HG02970 (cell line): ENCODE data around the gene H2AZ1.

ENCODE experiments used
- ATAC-seq: cut with Tn5 transposase; IDR thresholded peaks from one replicate; pipeline ENCODE4 v1.9.1; 2021; ENCODE audit warnings: mild to moderate bottlenecking, moderate library complexity, moderate number of reproducible peaks; ENCODE audit not compliant: unreplicated experiment, low FRiP score

Gene H2AZ1

DNA sequence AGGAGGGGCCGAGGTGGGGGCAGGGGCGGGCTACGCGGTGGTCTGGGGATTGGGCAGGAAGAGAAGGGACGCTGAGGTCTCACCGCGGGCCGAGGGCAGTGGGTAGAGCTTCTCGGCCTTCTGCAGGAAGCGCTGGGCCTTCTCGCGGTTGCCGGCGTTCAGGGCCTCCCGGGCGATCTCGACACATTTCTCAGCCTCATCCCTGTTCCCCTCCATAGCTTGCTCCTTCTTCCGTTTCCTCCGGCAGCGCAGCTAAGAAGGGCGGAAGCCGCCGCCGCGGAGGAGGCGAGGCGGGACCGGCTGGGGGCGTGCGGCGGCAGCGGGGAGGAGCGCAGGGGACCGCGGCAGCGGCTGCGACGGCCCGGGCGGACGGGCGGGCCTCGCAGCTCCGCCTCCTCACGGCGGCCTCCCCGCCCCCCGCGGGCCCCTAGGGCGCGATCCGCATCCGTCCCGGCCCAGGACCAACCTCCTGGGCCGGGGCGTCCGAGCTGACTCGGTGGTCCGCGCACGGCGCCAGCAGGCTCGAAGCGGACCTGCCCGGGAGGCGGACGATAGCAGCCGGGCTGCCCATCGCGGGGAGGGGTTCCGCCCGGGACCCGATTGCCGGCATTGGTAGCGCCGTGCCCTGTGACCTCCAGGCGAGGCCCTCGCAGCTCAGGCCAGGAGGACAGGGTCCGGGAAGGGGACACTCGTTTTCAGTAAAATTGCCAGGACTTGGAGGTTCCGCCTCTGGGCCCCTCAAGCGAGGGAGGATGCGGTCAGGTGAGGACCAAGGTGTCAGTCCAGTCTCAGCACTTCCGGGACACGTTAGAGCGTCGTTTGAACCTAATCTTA is 3.5 kb downstream of the H2AZ1 start, which contains the start of gene DNAJB14:
Gene DNAJB14 (minus strand): TSS at position 263 of the 834 bp plus-strand sequence. CDS start 47 bp downstream, at position 216.
- peak; percentile 36 for ATAC-seq

GRCh38 chr4:99945718-99946355 is 4.2 kb downstream of the H2AZ1 start:
- peak; percentile 0 for ATAC-seq

- ATAC-seq: no peak
These were observed 6.1 kb downstream of the H2AZ1 start for GRCh38 chr4:99943904-99944437.

- ATAC-seq: no peak
These were observed 11.8 kb downstream of the H2AZ1 start for GRCh38 chr4:99938243-99938753.

DNA sequence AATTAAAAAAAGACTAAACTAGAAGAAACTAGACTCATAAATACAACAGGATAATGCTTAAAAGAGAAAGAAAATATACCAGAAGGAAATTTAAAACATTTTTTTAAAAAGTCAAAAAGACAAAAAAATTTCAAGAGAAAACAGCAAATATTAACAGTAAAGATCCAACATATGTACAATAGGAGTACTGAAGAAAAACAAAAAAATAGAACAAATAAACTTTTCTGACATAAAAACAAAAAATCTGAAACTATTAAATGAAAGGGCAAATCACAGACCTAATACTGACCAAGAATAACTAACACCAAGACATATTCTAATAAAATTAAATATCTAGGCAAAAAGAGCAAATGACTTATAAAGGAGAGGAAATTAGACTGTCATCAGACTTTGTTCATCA is 15.2 kb downstream of the H2AZ1 start:
- ATAC-seq: no peak

DNA sequence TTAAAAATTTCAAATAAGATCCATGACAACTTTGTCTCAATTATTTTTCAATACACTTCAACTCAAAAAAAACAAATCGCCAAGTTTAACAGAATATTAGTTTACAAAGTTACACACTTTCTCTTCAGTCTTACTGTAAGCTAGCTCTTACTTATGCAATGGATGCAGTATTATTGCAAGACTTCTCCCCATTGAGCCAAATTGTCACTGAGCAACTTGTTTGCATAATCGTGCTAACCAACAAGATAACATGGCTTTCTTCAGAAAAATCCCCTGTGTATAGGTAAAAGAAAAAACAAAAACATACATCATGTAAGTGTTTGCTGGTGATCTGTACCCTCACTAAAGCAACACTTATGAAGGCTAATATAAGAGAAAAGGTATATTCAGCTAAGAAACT is 22.5 kb downstream of the H2AZ1 start:
- no peak for ATAC-seq

DNA sequence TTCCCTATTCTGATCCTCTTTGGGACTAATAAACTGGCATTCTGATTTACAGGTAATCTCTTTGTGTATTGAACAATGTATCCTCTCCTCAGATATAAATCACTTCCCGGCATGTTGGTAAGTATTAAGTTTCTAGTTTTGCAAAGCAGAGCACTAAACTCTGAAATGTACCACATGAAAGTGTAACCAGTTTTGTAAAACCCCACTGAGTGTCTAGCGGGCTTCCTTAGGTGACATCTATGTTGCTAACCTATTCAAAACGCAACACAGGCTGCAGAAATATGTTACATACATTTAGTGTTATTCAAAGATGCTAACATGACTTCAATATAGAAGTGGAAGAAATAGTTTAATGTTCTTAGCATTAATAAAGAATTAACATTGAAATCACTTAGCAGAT is 28.9 kb downstream of the H2AZ1 start:
- ATAC-seq: no peak

DNA sequence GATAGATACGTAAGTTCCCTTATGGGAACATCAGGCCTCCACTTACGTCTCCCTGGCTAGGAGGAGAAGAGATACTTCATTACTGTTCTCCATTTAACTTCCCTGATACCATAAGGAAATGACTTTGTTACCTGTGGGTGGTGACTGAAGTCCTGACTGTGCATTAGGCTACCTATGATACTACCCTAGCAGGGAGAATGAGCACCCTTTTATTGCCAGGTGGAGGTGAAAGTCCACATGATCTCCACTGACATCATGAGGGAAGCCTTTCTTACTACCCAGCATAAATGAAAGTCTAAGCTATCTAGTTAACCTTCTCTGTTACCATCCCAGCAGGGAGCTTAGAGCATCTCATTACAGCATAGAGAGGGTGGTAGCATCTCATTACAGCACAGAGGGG is 31.4 kb downstream of the H2AZ1 start:
- ATAC-seq: no peak

GRCh38 chr4:99917575-99917974 is 32.5 kb downstream of the H2AZ1 start:
- ATAC-seq: no peak

GRCh38 chr4:99915449-99915848 is 34.6 kb downstream of the H2AZ1 start:
- no peak for ATAC-seq
